Neural progenitor cell (in vitro differentiated cells): ENCODE measurements around the gene APH1B. TPM values are rescaled to one million over a fixed set of nuclear protein-coding genes. Genes with fewer than 3 reads are reported as not detected.

Experiments
- DNase-seq: peaks from one replicate; pipeline ENCODE4 v3.0.0-alpha.2; 2016; ENCODE audit warnings: low spot score
- H2AFZ ChIP-seq: fragments of 200-600 bp; sonication (generic); replicated peaks from 2 replicates; pipeline ENCODE4 v1.6.1; 2016; ENCODE audit warnings: antibody characterized with exemption
- H3F3A ChIP-seq: fragments of 200-600 bp; sonication (generic); 2 replicates; pipeline ENCODE4 v1.6.1; 2016; ENCODE audit warnings: antibody characterized with exemption, low read depth
- H3K27ac ChIP-seq: fragments of 200-600 bp; sonication (generic); 2 replicates; pipeline ENCODE4 v1.5.1; 2016; ENCODE audit warnings: mild to moderate bottlenecking
- H3K27me3 ChIP-seq: fragments of 200-600 bp; sonication (generic); 2 replicates; pipeline ENCODE4 v1.6.1; 2016; ENCODE audit warnings: mild to moderate bottlenecking, moderate library complexity
- H3K36me3 ChIP-seq: fragments of 200-600 bp; sonication (generic); 2 replicates; pipeline ENCODE4 v1.5.1; 2016
- H3K4me1 ChIP-seq: fragments of 200-600 bp; sonication (generic); 2 replicates; pipeline ENCODE4 v1.6.1; 2016; ENCODE audit warnings: mixed run types
- H3K4me2 ChIP-seq: fragments of 200-600 bp; sonication (generic); 2 replicates; pipeline ENCODE4 v1.6.1; 2016
- H3K4me3 ChIP-seq: fragments of 200-600 bp; sonication (generic); 2 replicates; pipeline ENCODE4 v1.5.1; 2016
- H3K79me2 ChIP-seq: fragments of 200-600 bp; sonication (generic); 2 replicates; pipeline ENCODE4 v1.6.1; 2016; ENCODE audit warnings: low read depth
- H3K9ac ChIP-seq: fragments of 200-600 bp; sonication (generic); 2 replicates; pipeline ENCODE4 v1.6.1; 2016
- H3K9me3 ChIP-seq: fragments of 200-600 bp; sonication (generic); 2 replicates; pipeline ENCODE4 v1.5.1; 2016; ENCODE audit warnings: low read depth
- H4K20me1 ChIP-seq: fragments of 200-600 bp; sonication (generic); 2 replicates; pipeline ENCODE4 v1.6.1; 2016; ENCODE audit warnings: low read depth
- H3K27ac Mint-ChIP-seq: 3 replicates; pipeline ENCODE4 v1.8.0; 2021; ENCODE audit warnings: mixed read lengths
- H3K27me3 Mint-ChIP-seq: 2 replicates; pipeline ENCODE4 v1.8.0; 2022; ENCODE audit warnings: low read depth, mild to moderate bottlenecking, inconsistent platforms, moderate library complexity, mixed read lengths; ENCODE audit not compliant: insufficient read depth
- H3K36me3 Mint-ChIP-seq: 3 replicates; pipeline ENCODE4 v1.8.0; 2021; ENCODE audit warnings: mixed read lengths
- H3K4me1 Mint-ChIP-seq: 3 replicates; pipeline ENCODE4 v1.8.0; 2021; ENCODE audit warnings: mixed read lengths
- H3K4me3 Mint-ChIP-seq: 3 replicates; pipeline ENCODE4 v1.8.0; 2021; ENCODE audit warnings: mild to moderate bottlenecking, moderate library complexity, mixed read lengths
- H3K9me3 Mint-ChIP-seq: 3 replicates; pipeline ENCODE4 v1.8.0; 2020; ENCODE audit warnings: mixed read lengths
- CTCF ChIP-seq: fragments of 200-600 bp; sonication (generic); IDR thresholded peaks from 2 replicates; pipeline ENCODE4 v1.5.1; 2017; ENCODE audit warnings: antibody characterized with exemption, mild to moderate bottlenecking
- EZH2 ChIP-seq: fragments of 200-600 bp; sonication (generic); IDR thresholded peaks from 2 replicates; pipeline ENCODE4 v1.6.1; 2017; ENCODE audit warnings: antibody characterized with exemption, mild to moderate bottlenecking, moderate library complexity
- EZH2phosphoT487 ChIP-seq: fragments of 200-600 bp; sonication (generic); IDR thresholded peaks from 2 replicates; pipeline ENCODE4 v1.6.1; 2017; ENCODE audit warnings: antibody characterized with exemption
- total RNA-seq: library from RNA; depleted of rRNA; stranded (reverse); fragments of >200 nt; gene quantifications from 2 replicates; pipeline ENCODE4 v1.2.3, GENCODE V29; 2015; ENCODE audit warnings: low replicate concordance

APH1B gene
- total RNA-seq, 1 donor from 2014 or later, result 4.0 TPM

GRCh38 chr15:63321462-63321861 lies 44.1 kb downstream of the APH1B start:
- peaks cover 2% of the 10 kb centered on the region for H3K36me3 Mint-ChIP-seq

GRCh38 chr15:63322541-63322940 lies 45.1 kb downstream of the APH1B start:
- Histone ChIP-seq H3K9me3 (no peaks in the 10 kb centered on the region), H3K4me3 (no peak overlapping the region), H3K4me1 (peaks cover 5% of the 10 kb centered on the region), H3K79me2 (no peaks in the 10 kb centered on the region), H3K36me3 (no peaks in the 10 kb centered on the region), H4K20me1 (no peaks in the 10 kb centered on the region), H2AFZ (no peak overlapping the region), H3K4me2 (no peak overlapping the region), H3F3A (no peaks in the 10 kb centered on the region), H3K9ac (no peak overlapping the region), H3K27me3 (no peaks in the 10 kb centered on the region), H3K27ac (no peak overlapping the region)
- Mint-ChIP-seq H3K27me3 (peaks cover 7% of the 10 kb centered on the region), H3K9me3 (no peaks in the 10 kb centered on the region), H3K36me3 (peaks cover 1% of the 10 kb centered on the region), H3K4me1 (peaks cover 16% of the 10 kb centered on the region), H3K4me3 (no peak overlapping the region), H3K27ac (no peak overlapping the region)
- no peak for TF ChIP-seq EZH2phosphoT487
- no peak for TF ChIP-seq EZH2
- no peak for TF ChIP-seq CTCF
- no peak for DNase-seq

More at GRCh38 chr15:63321462-63321861, 44.1 kb downstream of the APH1B start:
- Histone ChIP-seq H3K27me3 (no peaks in the 10 kb centered on the region), H3F3A (no peaks in the 10 kb centered on the region), H2AFZ (no peak overlapping the region), H3K9me3 (no peaks in the 10 kb centered on the region), H3K27ac (no peak overlapping the region), H3K79me2 (no peaks in the 10 kb centered on the region), H3K4me1 (peaks cover 5% of the 10 kb centered on the region), H3K36me3 (no peaks in the 10 kb centered on the region), H3K4me3 (no peak overlapping the region), H4K20me1 (no peaks in the 10 kb centered on the region), H3K9ac (no peak overlapping the region), H3K4me2 (no peak overlapping the region)
- DNase-seq, result no peak
- Mint-ChIP-seq H3K27me3 (peaks cover 10% of the 10 kb centered on the region), H3K9me3 (peaks cover 3% of the 10 kb centered on the region), H3K4me3 (no peak overlapping the region), H3K4me1 (peaks cover 16% of the 10 kb centered on the region), H3K27ac (no peak overlapping the region)
- TF ChIP-seq EZH2phosphoT487 (no peak), EZH2 (no peak), CTCF (no peak)

GRCh38 chr15:63323798-63324563 lies 46.6 kb downstream of the APH1B start:
- Histone ChIP-seq H3K4me2 (no peak overlapping the region), H4K20me1 (no peaks in the 10 kb centered on the region), H3K4me3 (no peak overlapping the region), H3K4me1 (peaks cover 5% of the 10 kb centered on the region), H3K9me3 (no peaks in the 10 kb centered on the region), H3K27me3 (no peaks in the 10 kb centered on the region), H3K79me2 (no peaks in the 10 kb centered on the region), H3K9ac (no peak overlapping the region), H3K36me3 (no peaks in the 10 kb centered on the region), H3F3A (no peaks in the 10 kb centered on the region), H2AFZ (peak overlapping the region; percentile 61), H3K27ac (no peak overlapping the region)
- Mint-ChIP-seq H3K4me3 (no peak overlapping the region), H3K4me1 (peaks cover 16% of the 10 kb centered on the region), H3K27me3 (peaks cover 6% of the 10 kb centered on the region), H3K36me3 (peaks cover 1% of the 10 kb centered on the region), H3K9me3 (no peaks in the 10 kb centered on the region), H3K27ac (peak overlapping the region; percentile 67)
- TF ChIP-seq CTCF, result no peak
- no peak for DNase-seq
